ENCODE data around the gene KIFC3. TPM values are rescaled to one million over a fixed set of nuclear protein-coding genes. Genes with fewer than 3 reads are reported as not detected.

Gene KIFC3
- total and polyA plus RNA-seq, 8 donors: 41.4 to 96.8 (median 60.0) TPM

DNA sequence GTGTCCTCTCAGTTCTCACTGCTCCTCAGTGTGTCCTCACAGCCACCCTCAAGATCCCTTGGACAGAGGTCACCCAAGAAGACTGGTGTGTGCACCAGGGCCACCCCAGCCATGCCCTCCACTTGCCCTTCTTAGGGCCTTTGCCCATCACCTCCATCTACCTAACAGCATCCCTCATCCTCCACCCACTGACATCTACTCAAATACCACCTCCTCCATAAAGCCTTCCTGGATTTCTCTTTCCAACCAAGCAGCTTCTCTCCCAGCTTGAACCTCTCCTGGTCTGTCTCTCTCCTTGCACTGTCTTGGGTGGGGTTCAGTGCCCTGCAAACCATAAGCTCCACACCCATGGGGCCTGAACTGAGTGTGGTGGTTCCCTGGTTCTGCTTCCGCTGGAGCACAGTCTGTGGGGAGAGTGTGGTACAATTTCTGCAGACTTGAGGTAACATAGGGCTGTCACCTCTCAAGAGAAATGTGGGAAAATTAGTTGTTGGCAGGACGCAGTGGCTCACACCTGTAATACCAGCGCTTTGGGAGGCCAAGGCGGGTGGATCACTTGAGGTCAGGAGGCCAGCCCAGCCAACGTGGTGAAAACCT lies 52.3 kb downstream of the KIFC3 start:
- Histone ChIP-seq H3K4me1 (no peaks in the 10 kb centered on the region), H3K4me3 (no peak overlapping the region), H3K27me3 (no peaks in the 10 kb centered on the region), H3K9me3 (no peaks in the 10 kb centered on the region), H3K27ac (no peak overlapping the region), H3K36me3 (peaks cover 0 to 60% of the 10 kb centered on the region in 2 donors)
- ATAC-seq (no peak), DNase-seq (no peak)
- TF ChIP-seq, protein P1, sequence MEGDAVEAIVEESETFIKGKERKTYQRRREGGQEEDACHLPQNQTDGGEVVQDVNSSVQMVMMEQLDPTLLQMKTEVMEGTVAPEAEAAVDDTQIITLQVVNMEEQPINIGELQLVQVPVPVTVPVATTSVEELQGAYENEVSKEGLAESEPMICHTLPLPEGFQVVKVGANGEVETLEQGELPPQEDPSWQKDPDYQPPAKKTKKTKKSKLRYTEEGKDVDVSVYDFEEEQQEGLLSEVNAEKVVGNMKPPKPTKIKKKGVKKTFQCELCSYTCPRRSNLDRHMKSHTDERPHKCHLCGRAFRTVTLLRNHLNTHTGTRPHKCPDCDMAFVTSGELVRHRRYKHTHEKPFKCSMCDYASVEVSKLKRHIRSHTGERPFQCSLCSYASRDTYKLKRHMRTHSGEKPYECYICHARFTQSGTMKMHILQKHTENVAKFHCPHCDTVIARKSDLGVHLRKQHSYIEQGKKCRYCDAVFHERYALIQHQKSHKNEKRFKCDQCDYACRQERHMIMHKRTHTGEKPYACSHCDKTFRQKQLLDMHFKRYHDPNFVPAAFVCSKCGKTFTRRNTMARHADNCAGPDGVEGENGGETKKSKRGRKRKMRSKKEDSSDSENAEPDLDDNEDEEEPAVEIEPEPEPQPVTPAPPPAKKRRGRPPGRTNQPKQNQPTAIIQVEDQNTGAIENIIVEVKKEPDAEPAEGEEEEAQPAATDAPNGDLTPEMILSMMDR (IDR thresholded peaks at IDR 0.05): no peak
- intact Hi-C loops (cut with DNase I): no loop called here

DNA sequence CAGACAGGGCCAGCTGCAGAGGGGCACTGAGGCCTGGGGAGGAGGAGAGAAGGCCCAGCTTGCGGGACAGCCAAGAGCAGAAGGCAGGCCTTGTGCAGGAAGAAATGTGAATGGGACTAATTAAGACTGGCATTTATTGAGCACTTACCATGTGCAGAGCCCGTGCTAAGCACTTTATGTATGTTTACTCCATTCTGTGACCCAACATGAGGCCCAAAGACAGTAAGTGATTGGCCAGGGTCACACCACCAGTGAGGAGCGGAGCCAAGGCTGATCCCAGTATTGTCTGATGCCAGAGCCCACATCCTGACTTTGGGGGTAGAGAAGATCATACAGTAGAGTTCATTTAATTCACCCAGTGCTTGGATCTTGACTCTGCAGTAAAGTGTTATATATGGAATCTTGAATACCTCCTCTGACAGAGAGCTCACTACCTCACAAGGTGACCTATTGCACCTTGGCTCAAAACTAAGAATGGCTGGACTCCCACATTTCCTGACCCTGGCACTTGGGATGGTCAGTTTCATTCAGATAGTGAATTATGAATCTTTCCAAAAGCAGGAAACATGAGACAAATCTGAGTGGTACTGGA lies 53.1 kb downstream of the KIFC3 start:
- Histone ChIP-seq H3K4me3 (no peak overlapping the region), H3K36me3 (peaks cover 0 to 55% of the 10 kb centered on the region in 2 donors), H3K9me3 (no peaks in the 10 kb centered on the region), H3K4me1 (no peaks in the 10 kb centered on the region), H3K27ac (no peak overlapping the region), H3K27me3 (no peaks in the 10 kb centered on the region)
- ATAC-seq: no peak
- no peak for DNase-seq
- TF ChIP-seq, protein P1 (IDR thresholded peaks at IDR 0.05): no peak
- intact Hi-C loops (cut with DNase I): no loop called here

DNA sequence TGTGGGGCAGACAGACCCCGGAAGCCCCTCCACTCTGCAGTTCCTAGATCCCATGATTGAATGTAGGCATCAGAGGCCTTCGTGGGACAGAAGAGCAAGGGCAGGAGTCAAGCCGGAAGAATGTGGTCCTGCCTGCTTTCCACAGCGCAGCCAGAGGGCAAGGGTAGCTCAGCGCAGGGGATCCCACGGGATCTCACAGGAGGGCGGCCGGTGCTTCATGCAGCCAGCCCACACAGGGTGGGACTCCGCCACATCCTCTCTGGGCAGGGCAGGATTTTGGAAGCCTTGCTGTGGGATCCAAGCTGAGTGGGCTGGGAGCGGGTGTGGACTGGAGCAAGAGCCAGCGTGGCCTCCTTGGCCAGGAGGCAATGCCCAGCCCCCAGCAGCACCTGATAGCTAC lies 53.7 kb downstream of the KIFC3 start:
- TF ChIP-seq, protein P1 (IDR thresholded peaks at IDR 0.05): no peak
- H3K4me3 ChIP-seq: no peak overlapping the region
- no peaks in the 10 kb centered on the region for H3K27me3 ChIP-seq
- H3K9me3 ChIP-seq: no peaks in the 10 kb centered on the region
- intact Hi-C loops (cut with DNase I): no loop called here
- no peak for DNase-seq
- peaks cover 0 to 55% of the 10 kb centered on the region in 2 donors for H3K36me3 ChIP-seq
- no peaks in the 10 kb centered on the region for H3K4me1 ChIP-seq
- H3K27ac ChIP-seq: no peak overlapping the region
- no peak for ATAC-seq

DNA sequence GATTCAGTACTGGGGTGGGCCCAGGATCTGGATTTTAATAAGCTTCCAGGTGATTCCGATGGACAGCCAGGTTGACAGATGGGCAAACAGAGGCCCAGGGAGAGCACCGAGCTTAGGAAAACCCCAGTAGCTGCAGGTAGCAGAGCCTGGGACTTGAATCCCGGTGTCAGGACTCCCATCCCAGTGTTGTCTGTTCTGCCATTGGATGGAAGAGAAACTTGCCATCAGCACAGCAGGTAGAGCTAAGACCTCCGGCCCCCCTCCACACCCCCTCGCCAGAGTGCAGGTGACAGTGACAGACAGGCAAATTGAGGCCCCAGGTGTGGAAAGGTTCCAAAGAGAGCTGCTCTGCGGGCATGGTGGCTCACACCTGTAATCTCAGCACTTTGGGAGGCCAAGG lies 54.3 kb downstream of the KIFC3 start:
- DNase-seq (no peak), ATAC-seq (no peak)
- H3K27ac ChIP-seq: no peak overlapping the region
- TF ChIP-seq, protein P1 (IDR thresholded peaks at IDR 0.05): no peak
- no peaks in the 10 kb centered on the region for H3K27me3 ChIP-seq
- intact Hi-C loops (cut with DNase I): no loop called here
- no peak overlapping the region for H3K4me3 ChIP-seq
- H3K4me1 ChIP-seq: no peaks in the 10 kb centered on the region
- H3K36me3 ChIP-seq: peaks cover 0 to 54% of the 10 kb centered on the region in 2 donors
- H3K9me3 ChIP-seq: no peaks in the 10 kb centered on the region

DNA sequence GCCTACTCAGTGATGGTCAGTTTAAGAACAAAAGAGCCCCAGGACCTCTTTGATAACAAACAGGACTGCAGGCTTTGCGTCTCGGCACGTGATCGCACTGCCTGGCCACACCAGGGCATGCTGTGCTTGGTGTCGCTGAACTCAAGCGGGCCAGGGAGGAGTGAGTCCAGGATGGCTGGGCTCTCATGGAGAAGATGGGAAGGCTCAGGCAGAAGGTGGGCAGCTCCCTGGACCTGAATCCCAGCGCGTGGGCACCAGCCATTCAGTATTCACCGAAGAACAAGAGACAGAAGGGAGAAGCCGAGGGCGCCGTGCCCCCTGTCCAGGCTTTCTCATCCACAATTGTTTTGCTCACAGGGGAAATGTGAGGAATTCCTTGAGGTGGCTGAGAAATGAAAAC lies 54.8 kb downstream of the KIFC3 start:
- Histone ChIP-seq H3K9me3 (no peaks in the 10 kb centered on the region), H3K27ac (no peak overlapping the region), H3K4me1 (no peaks in the 10 kb centered on the region), H3K27me3 (no peaks in the 10 kb centered on the region), H3K4me3 (no peak overlapping the region), H3K36me3 (peaks cover 0 to 49% of the 10 kb centered on the region in 2 donors)
- TF ChIP-seq, protein P1 (IDR thresholded peaks at IDR 0.05): no peak
- no peak for ATAC-seq
- no peak for DNase-seq
- intact Hi-C loops (cut with DNase I): no loop called here

All from left lung (tissue), 10 donors.